GM10266 (cell line): ENCODE results near the gene PRKCE.

ENCODE experiments used
- DNase-seq: peaks from one replicate; pipeline ENCODE4 v3.0.0; 2012; ENCODE audit errors: extremely low spot score
- CTCF ChIP-seq: IDR thresholded peaks from 2 replicates; pipeline ENCODE4 v1.5.1; 2012; ENCODE audit warnings: mild to moderate bottlenecking, low read depth; ENCODE audit not compliant: control insufficient read depth, insufficient read depth; ENCODE audit errors: missing control alignments

The PRKCE gene

GRCh38 chr2:45992741-45993475 lies 341.4 kb downstream of the PRKCE start:
- TF ChIP-seq CTCF, result no peak
- no peak for DNase-seq

GRCh38 chr2:45993476-45993991 lies 342.1 kb downstream of the PRKCE start:
- DNase-seq, result peak; percentile 59
- peak; percentile 72 for TF ChIP-seq CTCF

- TF ChIP-seq CTCF, result no peak
- DNase-seq, result no peak
Observed at GRCh38 chr2:45994060-45994459, 342.6 kb downstream of the PRKCE start.

DNA sequence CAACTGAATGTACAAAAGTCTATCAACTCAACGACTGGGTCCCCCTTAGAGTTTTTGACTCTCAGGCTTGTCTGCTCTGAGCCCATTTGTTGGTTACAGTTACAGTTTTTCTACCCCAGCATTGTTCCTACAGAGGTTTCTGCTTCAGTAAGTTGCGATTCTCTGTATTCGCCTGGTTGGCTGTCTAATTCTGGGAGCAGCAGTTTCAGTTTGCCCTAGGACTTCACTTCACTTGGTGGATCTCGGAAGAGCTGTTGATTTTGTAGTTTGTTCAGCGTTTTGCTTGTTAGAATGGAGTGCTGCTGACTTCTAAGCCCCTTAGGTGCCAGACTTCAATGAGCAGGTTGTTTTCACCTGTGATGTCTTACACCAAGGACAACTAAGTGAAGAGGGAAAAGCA lies 349.2 kb downstream of the PRKCE start:
- no peak for TF ChIP-seq CTCF
- DNase-seq, result no peak

DNA sequence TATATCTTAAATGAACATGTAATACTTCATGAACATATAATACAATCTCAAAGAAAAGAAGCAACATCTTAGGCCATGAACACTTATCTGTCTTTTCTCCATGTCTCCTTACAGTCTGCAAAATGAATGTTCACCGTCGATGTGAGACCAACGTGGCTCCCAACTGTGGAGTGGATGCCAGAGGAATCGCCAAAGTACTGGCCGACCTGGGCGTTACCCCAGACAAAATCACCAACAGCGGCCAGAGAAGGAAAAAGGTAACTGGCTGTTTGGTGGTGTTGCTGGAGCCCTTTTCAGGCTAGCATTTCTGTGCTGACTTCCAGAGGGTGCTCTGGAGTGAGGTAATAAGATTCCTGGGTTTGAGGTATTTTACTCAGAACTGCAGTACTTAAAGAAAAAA lies 349.8 kb downstream of the PRKCE start:
- TF ChIP-seq CTCF, result no peak
- no peak for DNase-seq

DNA sequence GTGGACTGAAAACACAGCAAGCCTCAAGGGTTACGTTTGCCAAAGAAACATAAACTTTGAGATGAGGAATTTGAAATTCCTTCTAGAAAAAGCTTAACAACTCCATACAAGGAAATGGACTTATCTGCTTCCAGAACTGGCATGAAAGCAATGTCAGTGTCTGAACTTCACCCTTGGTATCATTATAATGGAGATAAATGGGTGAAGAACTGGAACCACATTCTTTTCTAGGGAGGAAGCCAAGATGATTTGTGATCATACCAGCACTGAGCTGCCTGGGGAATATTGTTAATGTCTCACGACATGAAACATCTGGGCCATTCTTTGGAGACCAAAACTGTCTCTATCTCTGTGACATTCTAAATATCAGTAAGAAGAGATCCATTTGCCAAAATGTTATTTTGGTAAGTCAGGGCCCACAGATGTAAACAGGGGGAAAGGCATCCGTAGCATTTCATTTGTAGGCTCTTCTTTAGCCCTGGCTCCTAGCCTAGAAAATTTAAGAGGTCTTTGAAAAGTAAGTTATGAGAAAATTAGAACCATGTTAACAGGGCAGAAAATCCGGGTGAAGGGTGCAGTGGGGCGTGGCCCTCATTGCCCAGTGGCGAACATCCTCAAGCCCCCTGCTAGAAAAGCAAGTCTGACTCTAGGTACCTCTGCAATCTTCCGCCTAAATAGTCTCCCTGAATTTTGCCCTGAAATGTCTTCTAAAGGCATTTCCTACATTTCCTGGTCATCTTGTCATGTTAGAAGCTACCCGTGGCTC lies 350.4 kb downstream of the PRKCE start:
- TF ChIP-seq CTCF, result no peak
- no peak for DNase-seq

- no peak for TF ChIP-seq CTCF
- DNase-seq, result no peak
Observed at GRCh38 chr2:46002507-46002883, 351.0 kb downstream of the PRKCE start.
